Peyer's patch (tissue), 4 donors: Measurements from ENCODE around the gene RAPGEF3. TPM values are rescaled to one million over a fixed set of nuclear protein-coding genes. Genes with fewer than 3 reads are reported as not detected.

ENCODE experiments used
- DNase-seq, 3 donors: peaks; one replicate each; pipeline ENCODE4 v3.0.0-alpha.2; 2017 to 2019
- H3K27ac ChIP-seq, 4 donors: fragments of 200-600 bp; sonication (generic); one replicate each; pipeline ENCODE4 v1.5.1; 2016 to 2019
- H3K27me3 ChIP-seq, 2 donors: fragments of 200-600 bp; sonication (generic); one replicate each; pipeline ENCODE4 v1.5.1; 2019
- H3K36me3 ChIP-seq, 3 donors: fragments of 200-600 bp; sonication (generic); one replicate each; pipeline ENCODE4 v1.5.1; 2016 to 2019
- H3K4me1 ChIP-seq, 4 donors: fragments of 200-600 bp; sonication (generic); one replicate each; pipeline ENCODE4 v1.5.1; 2016 to 2019
- H3K4me3 ChIP-seq, 4 donors: fragments of 200-600 bp; sonication (generic); 1 replicate in 3 of 4; 2 replicates in 1 of 4; pipeline ENCODE4 v1.5.1; 2016 to 2019; ENCODE audit warnings: mild to moderate bottlenecking in 1 of 4
- H3K9me3 ChIP-seq, 4 donors: fragments of 200-600 bp; sonication (generic); one replicate each; pipeline ENCODE4 v1.5.1; 2016 to 2019; ENCODE audit warnings: mild to moderate bottlenecking in 1 of 4
- POLR2A ChIP-seq, 2 donors: fragments of 450-650 bp; IDR thresholded peaks; one replicate each; pipeline ENCODE4 v1.5.1; 2017; ENCODE audit warnings: antibody characterized with exemption in 2 of 2, mild to moderate bottlenecking in 2 of 2, moderate library complexity in 2 of 2
- total RNA-seq, 4 donors: library from RNA; depleted of rRNA; stranded (reverse); fragments of >200 nt; gene quantifications; one replicate each; pipeline ENCODE4 v1.1.0, GENCODE V29; 2016
- TF ChIP-seq, protein P1 (sequence below), 6 experiments: fragments of 450-650 bp in 4 of 6; fragments of 200-600 bp in 2 of 6; sonication (generic) in 1 of 6; IDR thresholded peaks; one replicate each; pipeline ENCODE4 v1.5.1; 2017 to 2019; ENCODE audit warnings: antibody characterized with exemption in 6 of 6, mild to moderate bottlenecking in 3 of 6, moderate library complexity in 1 of 6

The RAPGEF3 gene
- total RNA-seq, 4 donors from 2014 or later = 4.9 to 33.0 (median 16.9) TPM

DNA sequence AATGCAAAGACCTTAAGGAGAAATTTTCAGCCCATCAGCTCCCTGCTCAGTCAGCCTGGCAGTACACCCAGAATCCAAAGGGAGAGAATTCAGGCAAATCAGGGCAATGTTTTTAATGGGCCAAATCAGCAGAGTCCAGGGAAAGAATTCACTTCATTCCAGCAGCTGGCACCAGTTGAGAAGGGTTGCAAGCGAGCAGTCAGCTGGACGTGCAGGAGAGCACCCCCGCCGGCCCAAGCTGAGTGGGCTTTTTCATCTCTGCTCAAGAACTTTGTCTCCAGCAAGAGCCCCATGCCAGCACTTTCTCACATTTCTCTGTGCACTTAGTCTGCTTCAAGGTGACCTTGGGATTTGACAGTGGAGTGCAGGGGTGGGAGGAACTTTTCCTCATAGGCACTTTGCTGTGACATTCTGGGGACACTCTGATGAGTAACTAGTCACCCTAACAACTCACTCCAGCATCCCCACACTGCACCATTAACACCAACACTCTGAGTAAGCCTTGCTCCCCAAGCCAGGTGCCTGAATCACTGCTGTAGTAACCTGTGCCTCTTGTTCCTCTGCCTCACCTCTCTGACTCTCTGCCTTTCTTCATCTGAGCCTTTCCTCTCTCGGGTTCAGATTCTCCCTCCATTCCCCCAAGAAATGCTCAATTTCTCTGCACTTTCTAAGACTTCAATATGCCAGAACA lies 35.6 kb downstream of the RAPGEF3 start:
- H3K27me3 ChIP-seq = no peaks in the 10 kb centered on the region
- H3K4me1 ChIP-seq = peaks cover 0 to 2% (median 0%) of the 10 kb centered on the region in 4 donors
- peaks cover 0 to 12% (median 0%) of the 10 kb centered on the region in 3 donors for H3K36me3 ChIP-seq
- H3K9me3 ChIP-seq = no peaks in the 10 kb centered on the region
- no peak overlapping the region for H3K27ac ChIP-seq
- no peak overlapping the region for H3K4me3 ChIP-seq
- TF ChIP-seq POLR2A (IDR thresholded peaks at IDR 0.05) = no peak
- TF ChIP-seq, protein P1, sequence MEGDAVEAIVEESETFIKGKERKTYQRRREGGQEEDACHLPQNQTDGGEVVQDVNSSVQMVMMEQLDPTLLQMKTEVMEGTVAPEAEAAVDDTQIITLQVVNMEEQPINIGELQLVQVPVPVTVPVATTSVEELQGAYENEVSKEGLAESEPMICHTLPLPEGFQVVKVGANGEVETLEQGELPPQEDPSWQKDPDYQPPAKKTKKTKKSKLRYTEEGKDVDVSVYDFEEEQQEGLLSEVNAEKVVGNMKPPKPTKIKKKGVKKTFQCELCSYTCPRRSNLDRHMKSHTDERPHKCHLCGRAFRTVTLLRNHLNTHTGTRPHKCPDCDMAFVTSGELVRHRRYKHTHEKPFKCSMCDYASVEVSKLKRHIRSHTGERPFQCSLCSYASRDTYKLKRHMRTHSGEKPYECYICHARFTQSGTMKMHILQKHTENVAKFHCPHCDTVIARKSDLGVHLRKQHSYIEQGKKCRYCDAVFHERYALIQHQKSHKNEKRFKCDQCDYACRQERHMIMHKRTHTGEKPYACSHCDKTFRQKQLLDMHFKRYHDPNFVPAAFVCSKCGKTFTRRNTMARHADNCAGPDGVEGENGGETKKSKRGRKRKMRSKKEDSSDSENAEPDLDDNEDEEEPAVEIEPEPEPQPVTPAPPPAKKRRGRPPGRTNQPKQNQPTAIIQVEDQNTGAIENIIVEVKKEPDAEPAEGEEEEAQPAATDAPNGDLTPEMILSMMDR (IDR thresholded peaks at IDR 0.05) = no peak
- peak in 1 of 3 donors; percentile 31 for DNase-seq

DNA sequence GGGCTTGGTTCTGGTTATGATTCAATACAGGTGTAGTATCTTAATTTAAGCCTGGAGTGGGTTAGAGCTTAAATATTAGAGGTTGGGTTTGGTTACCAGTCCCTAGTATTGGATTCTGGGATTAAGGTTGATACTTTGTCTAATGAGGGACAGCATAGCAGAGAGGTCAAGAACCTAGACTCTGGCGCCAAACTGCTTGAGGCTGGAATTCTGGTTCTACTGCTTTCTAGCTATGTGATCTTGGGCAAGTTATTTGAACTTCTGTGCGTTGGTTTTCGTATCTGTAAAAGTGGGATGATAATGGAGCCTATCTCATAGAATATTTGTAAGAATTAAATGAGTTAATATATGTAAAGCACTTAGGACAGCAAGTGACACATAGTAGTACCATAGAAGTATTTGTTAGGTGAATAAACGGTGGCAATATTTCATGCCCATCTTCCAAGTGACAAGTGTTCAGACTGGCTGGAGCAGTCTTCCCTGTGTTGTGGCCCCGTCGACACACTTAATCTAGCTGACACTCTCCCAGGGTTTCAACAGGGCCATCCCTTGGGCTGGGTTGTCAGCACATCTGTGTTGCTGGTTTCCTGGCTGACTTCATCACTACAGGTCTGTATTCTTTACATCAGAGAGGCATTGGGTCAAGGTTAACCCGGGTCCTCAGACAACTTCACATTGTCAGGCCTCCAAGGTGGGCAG lies 36.4 kb downstream of the RAPGEF3 start:
- Histone ChIP-seq H3K4me1 (peaks cover 0 to 10% (median under 1%) of the 10 kb centered on the region in 4 donors), H3K36me3 (peaks cover 0 to 12% (median 0%) of the 10 kb centered on the region in 3 donors), H3K4me3 (no peak overlapping the region), H3K27me3 (no peaks in the 10 kb centered on the region), H3K9me3 (no peaks in the 10 kb centered on the region), H3K27ac (no peak overlapping the region)
- no peak for TF ChIP-seq POLR2A (IDR thresholded peaks at IDR 0.05)
- TF ChIP-seq, protein P1 (IDR thresholded peaks at IDR 0.05) = no peak
- peak in 1 of 3 donors; percentile 31 for DNase-seq

DNA sequence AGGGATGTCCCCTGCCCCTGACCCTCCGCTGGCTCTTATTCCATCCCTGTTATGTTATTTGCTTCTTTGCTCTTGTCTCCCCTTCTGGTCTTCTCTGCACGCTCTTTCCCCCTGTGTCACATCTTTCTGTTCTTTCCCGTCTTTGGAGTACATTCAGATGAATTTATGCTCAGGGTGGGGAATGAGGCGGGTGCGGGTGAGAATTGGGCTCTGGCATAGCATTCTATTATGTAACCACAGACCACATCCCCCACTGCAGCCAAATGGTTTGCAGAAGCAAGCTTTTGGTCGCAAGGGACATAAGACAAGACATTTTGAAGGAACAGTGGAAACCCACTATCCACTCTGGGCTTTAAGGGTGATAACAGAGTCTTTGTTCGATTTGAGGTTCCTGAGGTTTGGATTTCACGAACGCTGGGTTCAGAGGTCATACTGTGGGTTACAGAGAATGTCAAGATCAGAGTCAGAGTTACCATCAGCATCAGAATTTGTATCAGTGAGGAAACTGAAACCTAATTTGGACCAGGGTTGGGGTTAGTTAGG lies 37.2 kb downstream of the RAPGEF3 start:
- peak in 1 of 3 donors; percentile 28 for DNase-seq
- H3K4me1 ChIP-seq = peaks cover 0 to 16% (median 2%) of the 10 kb centered on the region in 4 donors
- H3K36me3 ChIP-seq = peaks cover 0 to 12% (median 0%) of the 10 kb centered on the region in 3 donors
- H3K4me3 ChIP-seq = no peak overlapping the region
- no peak overlapping the region for H3K27ac ChIP-seq
- H3K9me3 ChIP-seq = no peaks in the 10 kb centered on the region
- TF ChIP-seq, protein P1 (IDR thresholded peaks at IDR 0.05) = no peak
- TF ChIP-seq POLR2A (IDR thresholded peaks at IDR 0.05) = no peak
- no peaks in the 10 kb centered on the region for H3K27me3 ChIP-seq

DNA sequence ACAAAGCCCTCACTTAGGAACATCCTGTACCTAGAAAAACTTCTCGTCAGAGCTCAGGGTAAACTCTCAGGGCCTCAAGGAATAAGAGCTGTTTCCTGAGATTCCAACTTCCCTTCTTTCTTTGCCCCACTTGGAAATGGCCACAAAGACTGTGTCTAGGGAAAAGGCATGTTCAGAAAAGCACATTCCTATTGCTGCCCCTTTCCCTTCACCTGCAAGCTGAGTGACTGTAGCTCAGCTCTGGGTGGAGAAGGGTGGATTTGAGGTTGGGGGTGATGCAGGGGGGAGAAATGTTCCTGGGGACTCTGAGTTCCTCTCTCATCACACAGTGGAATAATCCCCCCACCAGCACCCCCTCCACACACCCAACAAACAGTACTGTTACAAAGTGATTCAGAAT lies 40.1 kb downstream of the RAPGEF3 start:
- H3K4me3 ChIP-seq = no peak overlapping the region
- peaks cover 0 to 12% (median 0%) of the 10 kb centered on the region in 3 donors for H3K36me3 ChIP-seq
- peaks cover 0 to 28% (median 2%) of the 10 kb centered on the region in 4 donors for H3K4me1 ChIP-seq
- no peaks in the 10 kb centered on the region for H3K27me3 ChIP-seq
- no peak for DNase-seq
- no peaks in the 10 kb centered on the region for H3K9me3 ChIP-seq
- TF ChIP-seq POLR2A (IDR thresholded peaks at IDR 0.05) = no peak
- TF ChIP-seq, protein P1 (IDR thresholded peaks at IDR 0.05) = no peak
- H3K27ac ChIP-seq = peak overlapping the region in 3 of 4 donors; percentile 61 to 86 (median 72)

DNA sequence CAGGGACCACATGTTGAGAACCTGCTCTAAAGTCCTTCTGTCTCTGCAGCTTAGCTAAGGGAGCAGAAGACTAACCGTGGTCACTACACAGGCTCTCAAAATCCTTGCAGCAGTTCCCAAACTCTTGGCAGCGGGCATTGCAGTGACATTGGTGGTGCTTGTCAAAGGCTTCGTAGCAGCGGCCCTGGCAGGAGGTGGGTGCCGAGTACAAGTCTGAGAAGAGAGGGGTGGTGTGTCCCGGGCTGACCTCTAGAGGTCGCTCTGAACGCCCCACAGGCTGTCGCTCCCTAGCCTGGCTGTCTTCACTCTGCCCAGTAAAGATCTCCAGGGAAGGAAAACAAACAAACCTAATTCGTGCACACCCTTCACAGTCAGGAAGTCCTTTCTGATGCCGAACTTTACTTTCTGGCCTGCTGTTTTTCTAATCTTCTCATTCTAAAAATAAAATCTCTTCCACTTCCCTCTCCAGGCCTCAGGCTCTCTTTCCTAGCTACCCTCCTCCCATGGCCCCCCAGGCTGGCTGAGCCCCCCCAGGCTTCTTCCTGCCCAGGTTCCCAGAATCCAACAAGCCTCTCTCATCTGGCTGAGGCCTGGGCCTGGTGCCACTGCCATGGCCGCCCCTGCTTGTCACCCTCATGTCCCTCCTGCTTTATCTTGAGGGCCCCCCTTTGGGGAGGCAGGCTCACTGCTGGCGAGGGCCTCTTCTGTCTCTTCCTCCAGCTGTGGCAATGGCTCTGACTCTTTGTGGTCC lies 41.1 kb downstream of the RAPGEF3 start:
- TF ChIP-seq, protein P1 (IDR thresholded peaks at IDR 0.05) = peak in 5 of 6 experiments; percentile 9 to 66 (median 62)
- TF ChIP-seq POLR2A (IDR thresholded peaks at IDR 0.05) = no peak
- H3K27me3 ChIP-seq = no peaks in the 10 kb centered on the region
- peaks cover 0 to 28% (median 2%) of the 10 kb centered on the region in 4 donors for H3K4me1 ChIP-seq
- peak; percentile 32 to 82 (median 79) for DNase-seq
- H3K36me3 ChIP-seq = peaks cover 0 to 5% (median 0%) of the 10 kb centered on the region in 3 donors
- no peak overlapping the region for H3K4me3 ChIP-seq
- H3K27ac ChIP-seq = peak overlapping the region; percentile 58 to 86 (median 66)
- H3K9me3 ChIP-seq = no peaks in the 10 kb centered on the region
